MM.1S (cell line): ENCODE data around the gene PSAPL1.

ENCODE experiments used
- EZH2 ChIP-seq: fragments of 300-600 bp; sonication (generic); optimal IDR thresholded peaks from 2 replicates; pipeline ENCODE3; 2017; ENCODE audit warnings: low read depth, mild to moderate bottlenecking, antibody characterized with exemption, low read length, mixed read lengths
- EZH2phosphoT487 ChIP-seq: fragments of 300-600 bp; sonication (generic); IDR thresholded peaks from 2 replicates; pipeline ENCODE4 v1.6.1; 2018; ENCODE audit warnings: antibody characterized with exemption, low read length
- TF ChIP-seq, protein P1 (sequence below): fragments of 300-600 bp; sonication (generic); IDR thresholded peaks from 2 replicates; pipeline ENCODE4 v1.5.1; 2016; ENCODE audit warnings: antibody characterized with exemption, low read length, mixed read lengths

DNA sequence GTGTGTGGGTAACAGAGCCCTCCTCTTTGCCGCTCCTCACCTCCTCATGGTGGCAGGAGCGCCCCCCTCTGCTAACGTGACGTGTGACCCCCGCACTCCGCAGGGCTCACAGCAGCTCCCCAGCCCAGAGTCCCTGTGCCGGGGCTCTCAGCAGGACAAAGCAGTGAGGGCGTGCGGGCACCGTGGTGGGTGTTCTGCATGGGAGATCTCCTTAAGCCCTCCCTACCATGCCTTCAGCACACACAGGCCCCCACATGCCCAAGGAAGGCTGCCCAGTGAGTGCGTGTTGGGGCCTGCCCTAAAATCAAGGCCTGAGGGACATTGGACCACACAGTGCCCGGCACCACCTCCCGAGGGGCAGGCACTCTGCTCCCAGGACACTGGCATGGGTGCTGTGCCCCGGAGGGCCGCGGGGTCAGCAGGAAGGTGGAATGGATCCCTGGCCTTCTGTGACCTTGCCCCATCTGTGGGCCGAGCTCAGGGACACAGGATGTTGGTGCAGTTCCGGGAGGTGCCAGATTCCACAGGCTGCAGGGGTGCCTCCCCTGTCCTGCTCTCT is 10.1 kb downstream of the PSAPL1 start:
- TF ChIP-seq, protein P1, sequence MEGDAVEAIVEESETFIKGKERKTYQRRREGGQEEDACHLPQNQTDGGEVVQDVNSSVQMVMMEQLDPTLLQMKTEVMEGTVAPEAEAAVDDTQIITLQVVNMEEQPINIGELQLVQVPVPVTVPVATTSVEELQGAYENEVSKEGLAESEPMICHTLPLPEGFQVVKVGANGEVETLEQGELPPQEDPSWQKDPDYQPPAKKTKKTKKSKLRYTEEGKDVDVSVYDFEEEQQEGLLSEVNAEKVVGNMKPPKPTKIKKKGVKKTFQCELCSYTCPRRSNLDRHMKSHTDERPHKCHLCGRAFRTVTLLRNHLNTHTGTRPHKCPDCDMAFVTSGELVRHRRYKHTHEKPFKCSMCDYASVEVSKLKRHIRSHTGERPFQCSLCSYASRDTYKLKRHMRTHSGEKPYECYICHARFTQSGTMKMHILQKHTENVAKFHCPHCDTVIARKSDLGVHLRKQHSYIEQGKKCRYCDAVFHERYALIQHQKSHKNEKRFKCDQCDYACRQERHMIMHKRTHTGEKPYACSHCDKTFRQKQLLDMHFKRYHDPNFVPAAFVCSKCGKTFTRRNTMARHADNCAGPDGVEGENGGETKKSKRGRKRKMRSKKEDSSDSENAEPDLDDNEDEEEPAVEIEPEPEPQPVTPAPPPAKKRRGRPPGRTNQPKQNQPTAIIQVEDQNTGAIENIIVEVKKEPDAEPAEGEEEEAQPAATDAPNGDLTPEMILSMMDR: no peak
- TF ChIP-seq EZH2: no peak
- no peak for TF ChIP-seq EZH2phosphoT487
